OCI-LY3 (cell line): ENCODE results near the gene RAD51B.

Experiments
- H2AFZ ChIP-seq: fragments of 200-600, 300-600 bp; shearing (Covaris generic); 2 replicates; pipeline ENCODE4 v1.6.0; 2014; ENCODE audit warnings: antibody characterized with exemption, low read depth, low read length
- H3K27ac ChIP-seq: fragments of 200-600, 300-600 bp; sonication (generic); 2 replicates; pipeline ENCODE4 v1.5.1; 2014; ENCODE audit warnings: mild to moderate bottlenecking, low read length, moderate library complexity, mixed read lengths
- H3K27me3 ChIP-seq: fragments of 200-600, 300-600 bp; sonication (generic); 2 replicates; pipeline ENCODE4 v1.6.1; 2014; ENCODE audit warnings: low read depth, low read length, mixed read lengths
- H3K36me3 ChIP-seq: fragments of 200-600, 300-600 bp; sonication (generic); replicated peaks from 2 replicates; pipeline ENCODE3; 2014; ENCODE audit warnings: low read depth, low read length, mixed read lengths
- H3K4me1 ChIP-seq: fragments of 300-600, 200-600 bp; sonication (generic); 2 replicates; pipeline ENCODE4 v1.6.1; 2014; ENCODE audit warnings: low read length, mixed read lengths
- H3K4me2 ChIP-seq: fragments of 200-600, 300-600 bp; sonication (generic); 2 replicates; pipeline ENCODE4 v1.6.1; 2014; ENCODE audit warnings: low read length, mixed read lengths
- H3K4me3 ChIP-seq: fragments of 300-600, 200-600 bp; sonication (generic); 2 replicates; pipeline ENCODE4 v1.5.1; 2014; ENCODE audit warnings: antibody characterized with exemption, mild to moderate bottlenecking, low read length, moderate library complexity
- H3K79me2 ChIP-seq: fragments of 300-600, 200-600 bp; shearing (Covaris generic); 2 replicates; pipeline ENCODE4 v1.6.1; 2014; ENCODE audit warnings: mild to moderate bottlenecking, low read length, mixed read lengths
- H3K9ac ChIP-seq: fragments of 300-600, 200-600 bp; shearing (Covaris generic); 2 replicates; pipeline ENCODE4 v1.6.0; 2014; ENCODE audit warnings: mild to moderate bottlenecking, low read length, moderate library complexity
- H3K9me3 ChIP-seq: fragments of 200-600, 300-600 bp; shearing (Covaris generic); 2 replicates; pipeline ENCODE4 v1.6.1; 2014; ENCODE audit warnings: low read length, mixed read lengths; ENCODE audit not compliant: insufficient read depth
- H4K20me1 ChIP-seq: fragments of 200-600, 300-600 bp; sonication (generic); 2 replicates; pipeline ENCODE4 v1.6.1; 2016; ENCODE audit warnings: low read length, mixed read lengths; ENCODE audit not compliant: insufficient read depth
- EZH2phosphoT487 ChIP-seq: fragments of 200-600 bp; shearing (Covaris generic); IDR thresholded peaks from 2 replicates; pipeline ENCODE4 v1.6.1; 2018; ENCODE audit warnings: antibody characterized with exemption, mixed run types, low read depth
- TF ChIP-seq, protein P1 (sequence below): fragments of 200-600, 300-600 bp; sonication (generic); IDR thresholded peaks from 2 replicates; pipeline ENCODE4 v1.5.1; 2014; ENCODE audit warnings: antibody characterized with exemption, low read length, low read depth

RAD51B gene

DNA sequence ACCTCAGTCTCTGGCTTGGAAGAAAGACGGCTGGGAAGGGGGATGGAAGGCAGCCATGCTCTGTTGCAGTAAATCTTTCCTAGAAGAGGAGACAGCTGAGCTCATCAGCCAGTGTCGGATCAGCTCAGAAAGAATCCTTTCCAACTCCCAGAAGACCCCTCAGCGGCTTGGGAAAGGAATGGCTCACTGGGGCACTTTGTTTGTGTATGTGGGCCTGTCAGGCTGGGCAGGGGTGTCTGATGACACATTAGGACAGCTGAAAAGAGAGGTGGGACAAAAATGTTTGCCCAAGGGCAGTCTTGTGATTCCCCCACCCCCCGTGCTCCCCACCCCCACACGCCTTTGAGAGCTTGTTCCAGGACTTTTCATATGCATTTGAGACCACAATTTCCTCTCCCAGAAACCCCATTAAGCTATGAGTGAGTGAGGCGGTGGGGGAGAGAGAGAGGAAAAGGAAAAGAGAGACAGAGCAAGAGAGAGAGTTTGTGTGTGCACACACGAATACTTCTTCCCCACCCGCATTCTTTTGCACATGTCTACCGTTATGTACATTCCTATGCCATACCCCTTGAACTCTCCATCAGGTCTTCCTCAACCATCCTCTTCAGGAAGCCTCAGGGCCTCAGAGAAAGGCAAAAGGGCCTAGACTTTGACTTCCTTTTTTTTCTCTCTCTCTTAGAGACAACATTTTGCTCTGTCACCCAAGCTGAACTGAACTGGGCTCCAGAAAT is 774.4 kb downstream of the RAD51B start:
- no peaks in the 10 kb centered on the region for H3K27me3 ChIP-seq
- no peak overlapping the region for H3K4me2 ChIP-seq
- no peaks in the 10 kb centered on the region for H3K9me3 ChIP-seq
- no peaks in the 10 kb centered on the region for H3K79me2 ChIP-seq
- no peak overlapping the region for H2AFZ ChIP-seq
- H4K20me1 ChIP-seq: no peaks in the 10 kb centered on the region
- no peak overlapping the region for H3K9ac ChIP-seq
- no peaks in the 10 kb centered on the region for H3K36me3 ChIP-seq
- H3K27ac ChIP-seq: no peak overlapping the region
- no peak overlapping the region for H3K4me3 ChIP-seq
- TF ChIP-seq, protein P1, sequence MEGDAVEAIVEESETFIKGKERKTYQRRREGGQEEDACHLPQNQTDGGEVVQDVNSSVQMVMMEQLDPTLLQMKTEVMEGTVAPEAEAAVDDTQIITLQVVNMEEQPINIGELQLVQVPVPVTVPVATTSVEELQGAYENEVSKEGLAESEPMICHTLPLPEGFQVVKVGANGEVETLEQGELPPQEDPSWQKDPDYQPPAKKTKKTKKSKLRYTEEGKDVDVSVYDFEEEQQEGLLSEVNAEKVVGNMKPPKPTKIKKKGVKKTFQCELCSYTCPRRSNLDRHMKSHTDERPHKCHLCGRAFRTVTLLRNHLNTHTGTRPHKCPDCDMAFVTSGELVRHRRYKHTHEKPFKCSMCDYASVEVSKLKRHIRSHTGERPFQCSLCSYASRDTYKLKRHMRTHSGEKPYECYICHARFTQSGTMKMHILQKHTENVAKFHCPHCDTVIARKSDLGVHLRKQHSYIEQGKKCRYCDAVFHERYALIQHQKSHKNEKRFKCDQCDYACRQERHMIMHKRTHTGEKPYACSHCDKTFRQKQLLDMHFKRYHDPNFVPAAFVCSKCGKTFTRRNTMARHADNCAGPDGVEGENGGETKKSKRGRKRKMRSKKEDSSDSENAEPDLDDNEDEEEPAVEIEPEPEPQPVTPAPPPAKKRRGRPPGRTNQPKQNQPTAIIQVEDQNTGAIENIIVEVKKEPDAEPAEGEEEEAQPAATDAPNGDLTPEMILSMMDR: no peak
- TF ChIP-seq EZH2phosphoT487: no peak
- peaks cover 9% of the 10 kb centered on the region for H3K4me1 ChIP-seq

GRCh38 chr14:68594737-68595380 is 775.3 kb downstream of the RAD51B start:
- Histone ChIP-seq H4K20me1 (no peaks in the 10 kb centered on the region), H3K27ac (no peak overlapping the region), H3K9me3 (no peaks in the 10 kb centered on the region), H3K4me1 (peaks cover 9% of the 10 kb centered on the region), H3K27me3 (no peaks in the 10 kb centered on the region), H3K9ac (no peak overlapping the region), H3K36me3 (no peaks in the 10 kb centered on the region), H3K4me3 (no peak overlapping the region), H3K4me2 (no peak overlapping the region), H2AFZ (no peak overlapping the region), H3K79me2 (no peaks in the 10 kb centered on the region)
- TF ChIP-seq, protein P1: no peak
- TF ChIP-seq EZH2phosphoT487: no peak

DNA sequence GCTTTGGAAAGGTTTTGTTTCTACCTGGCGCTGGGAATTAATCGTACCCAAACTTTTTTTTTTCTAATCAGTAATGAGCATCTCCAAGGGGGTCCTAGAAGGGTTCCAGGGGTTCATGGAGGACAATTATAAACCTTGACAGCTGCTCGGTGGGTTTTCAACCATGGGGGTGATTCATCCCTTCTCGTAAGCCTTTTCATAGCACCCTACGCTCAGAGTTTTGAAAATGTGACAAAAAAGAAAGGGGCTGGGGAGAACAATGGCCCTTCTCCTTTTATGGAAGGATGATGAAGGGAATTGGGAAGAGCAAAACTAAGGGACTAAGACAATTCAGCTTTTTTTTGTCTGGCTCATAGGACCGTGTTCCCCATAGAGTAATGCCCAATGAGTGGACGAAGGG is 776.6 kb downstream of the RAD51B start:
- H3K27me3 ChIP-seq: no peaks in the 10 kb centered on the region
- no peaks in the 10 kb centered on the region for H4K20me1 ChIP-seq
- no peak overlapping the region for H3K9ac ChIP-seq
- peaks cover 9% of the 10 kb centered on the region for H3K4me1 ChIP-seq
- H3K27ac ChIP-seq: no peak overlapping the region
- no peak overlapping the region for H3K4me3 ChIP-seq
- no peaks in the 10 kb centered on the region for H3K9me3 ChIP-seq
- H2AFZ ChIP-seq: no peak overlapping the region
- no peaks in the 10 kb centered on the region for H3K36me3 ChIP-seq
- no peak overlapping the region for H3K4me2 ChIP-seq
- no peaks in the 10 kb centered on the region for H3K79me2 ChIP-seq
- TF ChIP-seq, protein P1: no peak
- no peak for TF ChIP-seq EZH2phosphoT487

- H3K27ac ChIP-seq: no peak overlapping the region
- no peak for TF ChIP-seq EZH2phosphoT487
These were observed 777.1 kb downstream of the RAD51B start for GRCh38 chr14:68596701-68597100.

More at GRCh38 chr14:68596701-68597100, 777.1 kb downstream of the RAD51B start:
- Histone ChIP-seq H2AFZ (no peak overlapping the region), H3K9ac (no peak overlapping the region), H3K79me2 (no peaks in the 10 kb centered on the region), H3K9me3 (no peaks in the 10 kb centered on the region), H3K4me3 (no peak overlapping the region), H3K4me1 (peaks cover 9% of the 10 kb centered on the region), H3K27me3 (no peaks in the 10 kb centered on the region), H3K4me2 (no peak overlapping the region), H4K20me1 (no peaks in the 10 kb centered on the region), H3K36me3 (no peaks in the 10 kb centered on the region)
